GM21390 (cell line): ENCODE results near the gene PHF1.

Source experiments
- ATAC-seq: cut with Tn5 transposase; IDR thresholded peaks from one replicate; pipeline ENCODE4 v1.9.1; 2021; ENCODE audit not compliant: unreplicated experiment

PHF1 gene

GRCh38 chr6:33417128-33417902 is 6.5 kb downstream of the PHF1 start:
- ATAC-seq: no peak

DNA sequence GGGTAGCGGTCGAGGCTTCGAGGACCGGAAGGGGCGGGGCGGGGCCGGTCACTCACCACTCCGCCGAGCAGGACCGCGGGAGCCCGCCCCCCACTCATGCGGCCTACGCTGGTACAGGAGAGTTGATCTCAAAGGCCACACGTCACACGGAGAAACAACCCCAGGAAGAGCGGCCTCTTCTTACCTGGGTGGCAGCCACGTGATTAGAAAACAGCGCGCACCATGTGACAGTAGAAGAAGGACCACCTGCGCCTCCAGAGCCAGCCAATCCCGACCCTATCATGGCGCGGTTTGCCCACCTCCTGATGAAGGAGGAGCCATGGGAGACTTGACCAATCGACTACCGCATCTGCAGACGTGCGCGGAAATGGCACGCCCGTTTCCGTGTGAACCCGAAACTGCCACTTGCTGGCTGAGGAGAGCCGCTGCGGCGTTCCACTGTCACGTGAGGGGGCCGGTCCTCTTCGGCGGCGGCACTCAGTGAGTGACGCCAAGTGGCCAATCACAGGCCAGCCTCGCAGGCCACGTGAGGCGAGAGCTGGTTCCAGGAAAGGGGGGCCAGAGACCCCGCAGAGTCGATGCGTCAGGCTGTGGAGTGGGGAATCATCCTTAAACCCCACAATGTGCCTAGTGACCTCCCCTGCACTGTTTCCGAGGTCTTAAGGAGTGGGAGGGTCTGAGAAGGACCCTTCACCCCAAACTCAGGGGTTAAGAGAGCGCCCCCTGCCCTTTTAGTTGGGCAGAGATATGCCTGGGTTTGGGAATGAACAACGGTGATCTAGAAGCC is 7.3 kb downstream of the PHF1 start, which contains the start of gene CUTA:
TSS of gene CUTA (minus strand) at position 205 of the 787 bp plus-strand sequence. CDS start at position 98, 107 bp downstream.
- ATAC-seq: peak; percentile 77

- ATAC-seq: no peak
Observed at GRCh38 chr6:33418690-33419291, 8.0 kb downstream of the PHF1 start.

- no peak for ATAC-seq
Observed at GRCh38 chr6:33419580-33420490, 9.0 kb downstream of the PHF1 start, which contains the start of gene SYNGAP1. SYNGAP1 (plus strand) TSS chr6:33420065; CDS start chr6:33420265, 200 bp downstream.

- ATAC-seq: no peak
Observed at GRCh38 chr6:33420491-33421343, 9.9 kb downstream of the PHF1 start.

DNA sequence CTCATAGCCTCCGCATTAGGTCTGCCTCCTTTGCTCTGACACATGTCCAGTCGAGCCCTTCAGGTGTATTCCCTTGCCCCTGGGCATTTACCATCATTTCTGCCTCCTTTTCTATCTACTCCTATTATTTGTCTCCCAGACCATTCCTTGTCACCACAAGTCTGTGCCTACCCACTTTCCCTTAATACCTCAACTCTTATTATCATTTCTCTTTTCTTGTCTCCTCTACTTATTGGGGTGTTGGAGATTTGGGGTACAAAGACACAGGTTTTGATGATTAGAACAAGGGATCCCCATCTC is 10.5 kb downstream of the PHF1 start:
- no peak for ATAC-seq

- no peak for ATAC-seq
Observed at GRCh38 chr6:33423777-33424176, 13.0 kb downstream of the PHF1 start.

GRCh38 chr6:33424855-33425667 is 14.2 kb downstream of the PHF1 start:
- no peak for ATAC-seq

- ATAC-seq: no peak
Observed at GRCh38 chr6:33425668-33426577, 15.1 kb downstream of the PHF1 start.

GRCh38 chr6:33426590-33427511 is 16.0 kb downstream of the PHF1 start:
- ATAC-seq: no peak

GRCh38 chr6:33427585-33428223 is 16.9 kb downstream of the PHF1 start:
- no peak for ATAC-seq

- no peak for ATAC-seq
Observed at GRCh38 chr6:33428224-33428965, 17.6 kb downstream of the PHF1 start.

GRCh38 chr6:33428966-33429749 is 18.3 kb downstream of the PHF1 start:
- ATAC-seq: no peak

DNA sequence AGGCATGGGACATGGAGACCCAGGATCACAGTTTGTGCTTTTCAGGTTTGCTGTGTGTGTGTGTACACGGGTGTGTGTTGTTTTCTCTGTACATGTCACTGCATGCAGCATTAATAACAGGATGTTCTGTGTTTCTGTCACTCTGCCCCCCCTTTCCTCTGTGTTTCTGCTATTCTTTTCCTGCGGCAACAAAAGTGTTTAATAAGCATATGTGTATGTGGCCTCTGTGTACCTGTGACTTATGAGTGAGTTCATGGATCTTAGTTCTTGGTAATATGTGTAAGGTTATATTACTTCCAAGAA is 18.9 kb downstream of the PHF1 start:
- no peak for ATAC-seq

- ATAC-seq: no peak
Observed at GRCh38 chr6:33430334-33430733, 19.5 kb downstream of the PHF1 start.
